Tongue (tissue), 2 donors: Measurements from ENCODE around the gene C8B. TPM values are rescaled to one million over a fixed set of nuclear protein-coding genes. Genes with fewer than 3 reads are reported as not detected.

Experiments
- DNase-seq: peaks from one replicate; pipeline ENCODE4 v3.0.0-alpha.2; 2015
- total RNA-seq: library from RNA; depleted of rRNA; stranded (reverse); fragments of >200 nt; gene quantifications from one replicate; pipeline ENCODE4 v1.2.3, GENCODE V29; 2014

Gene C8B
- total RNA-seq = not detected

DNA sequence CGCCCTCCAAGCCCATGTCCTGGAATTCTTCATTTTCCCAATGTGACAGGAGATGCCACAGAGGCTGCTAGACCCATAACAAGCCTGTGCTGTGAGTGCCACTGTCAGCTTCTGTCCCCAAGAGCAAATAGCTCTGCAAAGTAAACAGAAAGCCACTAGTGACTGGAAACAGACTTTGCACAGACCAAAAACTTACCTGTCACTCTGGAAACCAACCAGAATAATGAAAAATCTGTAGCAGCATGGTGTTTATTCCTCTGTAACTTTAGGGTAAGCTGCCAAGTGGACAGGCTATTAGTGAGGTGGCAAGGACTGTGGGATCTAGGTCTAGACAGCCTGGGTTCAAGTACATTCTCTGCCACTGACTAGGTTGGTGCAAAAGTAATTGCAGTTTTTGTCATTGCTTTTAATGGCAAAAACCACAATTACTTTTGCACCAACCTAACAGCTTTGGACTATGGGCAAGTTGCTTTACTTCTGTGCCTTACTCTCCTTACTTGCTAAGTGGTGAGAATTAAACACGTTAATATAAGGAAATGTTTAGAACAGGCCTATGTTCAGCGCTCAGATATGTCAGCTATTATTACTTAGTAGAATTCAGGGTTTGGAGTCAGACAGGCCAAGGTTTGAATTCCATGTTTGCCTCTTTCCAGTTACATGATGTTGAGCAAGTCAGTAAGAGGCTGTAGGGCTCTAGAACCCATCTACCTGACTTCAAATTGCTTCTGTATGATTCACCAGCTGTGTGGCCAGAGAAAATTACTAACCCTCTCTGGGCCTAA, at the start of gene C8B:
C8B (minus strand) TSS at position 100 of the 782 bp plus-strand sequence; CDS start at position 33, 67 bp downstream.
- DNase-seq = no peak

DNA sequence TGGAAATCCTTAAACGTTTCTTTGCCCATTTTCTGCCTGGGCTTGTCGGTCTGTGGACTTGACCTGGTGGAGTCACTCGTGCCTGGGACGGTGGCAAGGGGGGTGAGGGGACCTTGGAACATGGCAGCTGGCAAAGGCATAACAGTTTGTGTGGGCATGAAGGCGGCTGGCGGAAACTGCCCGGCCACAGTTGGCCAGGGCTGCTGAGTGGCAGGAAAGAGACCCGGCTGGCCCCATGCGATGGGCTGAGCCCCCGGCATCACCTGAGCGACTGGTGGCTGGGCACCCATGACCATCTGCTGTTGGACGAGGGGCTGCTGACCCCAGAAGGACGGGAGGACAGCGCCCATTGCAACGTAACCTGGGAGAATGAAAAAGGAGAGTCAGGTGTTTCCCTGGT, 49.3 kb upstream of the C8B start:
- DNase-seq = no peak

DNA sequence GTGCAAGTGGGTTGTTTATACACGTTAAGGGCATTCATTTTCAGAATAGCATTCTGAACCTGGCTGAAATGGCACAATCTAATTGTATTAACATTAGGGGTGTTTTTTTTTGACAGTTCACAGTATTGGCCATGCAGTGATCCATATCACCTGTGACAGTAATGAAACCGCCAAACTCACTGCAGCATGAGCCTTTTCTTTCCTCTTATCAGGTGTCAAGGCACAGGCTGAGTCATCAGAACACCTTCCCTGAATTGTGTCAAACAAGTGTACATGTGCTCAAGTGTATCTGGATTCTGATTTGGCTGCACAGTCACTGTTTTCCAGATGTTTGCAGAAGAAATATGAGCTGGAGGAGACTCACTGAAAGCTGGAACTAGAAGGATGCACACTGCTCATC, 47.7 kb upstream of the C8B start:
- DNase-seq = peak; percentile 28

DNA sequence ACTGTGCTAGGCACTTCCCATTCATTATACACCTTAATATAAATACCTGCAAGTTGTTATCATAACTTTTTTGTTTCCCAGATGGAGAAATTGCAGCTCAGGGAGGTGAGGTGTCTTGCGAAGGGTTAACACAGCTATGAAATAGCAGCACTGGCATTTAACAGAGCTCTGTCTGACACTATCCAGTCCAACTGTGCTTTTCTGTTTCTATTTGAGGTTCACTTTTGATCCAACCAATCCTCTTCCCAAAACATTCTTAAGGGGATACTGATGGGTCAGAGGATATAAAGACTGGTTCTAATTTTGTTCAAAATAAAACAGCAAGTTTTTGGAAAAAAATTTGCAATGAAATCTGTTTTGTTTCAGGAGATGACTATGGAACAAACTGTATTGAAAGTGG, 46.5 kb upstream of the C8B start:
- DNase-seq = peak; percentile 79

DNA sequence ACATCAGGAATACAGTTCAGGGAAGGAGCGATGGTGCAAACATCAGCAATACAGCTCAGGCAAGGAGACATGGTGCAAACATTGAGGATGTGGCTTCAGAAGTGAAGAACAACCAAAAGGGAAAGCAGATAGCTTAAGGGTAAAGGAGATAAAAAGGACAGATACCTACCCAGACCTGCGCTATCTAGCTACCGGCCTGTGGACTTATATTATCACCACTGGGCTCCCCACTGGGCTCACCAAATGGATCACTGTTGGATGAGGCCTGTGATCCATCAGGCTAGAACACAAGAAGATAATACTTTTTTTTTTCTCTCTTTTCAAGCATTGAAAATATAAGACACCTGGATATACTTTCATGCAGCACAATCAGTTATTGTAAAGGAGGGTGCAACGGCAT, 44.7 kb upstream of the C8B start:
- DNase-seq = no peak

DNA sequence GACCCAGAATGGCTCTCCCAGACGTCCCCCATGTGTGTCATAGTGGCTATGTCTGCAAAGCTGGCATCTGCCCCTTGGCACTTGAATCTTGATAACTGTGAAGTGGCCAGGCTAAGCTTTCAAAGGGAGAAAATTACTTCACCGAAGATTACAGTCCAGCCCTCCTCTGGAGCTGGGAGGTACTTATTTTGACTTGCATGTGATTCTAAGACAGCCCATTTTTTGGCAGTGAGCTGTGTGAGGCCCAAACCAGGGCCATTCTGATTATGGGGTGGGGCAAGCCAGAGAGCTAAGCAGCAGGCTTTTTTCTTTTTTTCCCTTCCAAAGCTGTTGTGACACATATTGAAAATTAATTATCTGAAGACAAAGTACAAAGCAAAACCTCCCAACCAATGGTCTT, 42.1 kb upstream of the C8B start:
- DNase-seq = peak; percentile 51

DNA sequence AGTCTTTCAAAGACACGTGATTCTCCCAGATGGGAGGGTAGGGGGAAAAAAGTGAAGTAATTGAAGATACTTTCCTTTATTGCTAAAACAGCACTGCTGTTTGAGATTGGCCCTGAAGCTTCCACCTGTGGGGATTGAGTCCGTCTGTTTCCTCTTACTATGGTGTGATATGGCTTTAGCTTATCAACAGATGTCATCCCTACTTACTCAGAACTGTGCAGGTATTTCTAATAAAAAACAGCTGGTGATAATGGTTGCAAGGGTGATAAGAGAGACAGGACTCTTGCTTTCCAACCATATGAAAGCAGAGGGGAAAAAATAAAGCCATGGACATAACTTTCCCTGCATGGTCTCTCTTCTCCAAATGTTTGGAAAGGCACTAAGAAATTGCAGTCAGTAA, 41.7 kb upstream of the C8B start:
- no peak for DNase-seq

DNA sequence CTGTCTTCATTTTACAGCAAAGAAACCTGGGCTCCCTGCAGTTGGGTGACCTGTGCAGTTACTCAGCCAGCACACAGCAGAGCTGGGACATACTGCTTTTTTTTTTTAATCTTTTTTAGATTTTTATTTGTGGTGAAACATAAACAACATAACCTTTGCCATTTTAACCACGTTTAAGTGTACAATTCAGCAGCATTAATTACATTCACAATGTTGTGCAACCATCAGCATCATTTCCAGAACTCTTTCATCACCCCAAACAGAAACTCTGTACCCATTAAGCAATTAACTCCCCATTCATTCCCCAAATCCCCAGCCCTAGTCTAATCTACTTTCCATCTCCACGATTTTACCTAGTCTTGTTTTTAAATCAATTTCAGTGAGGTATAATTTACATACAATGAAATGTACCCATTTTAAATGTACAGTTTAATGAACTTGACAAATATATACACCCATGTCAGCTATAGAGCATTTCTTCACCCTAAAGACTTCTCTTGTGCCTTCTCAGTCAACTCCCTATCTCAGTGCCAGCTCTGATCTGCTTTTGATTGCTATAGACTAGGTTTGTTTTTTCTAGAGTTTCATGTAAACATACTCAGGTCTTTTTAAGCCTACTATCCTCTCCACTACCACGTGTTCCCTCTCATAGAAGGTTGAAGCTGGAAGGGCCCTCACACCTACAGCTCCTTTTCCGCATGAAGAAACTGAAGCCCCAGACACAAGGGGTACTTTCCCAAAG, 37.8 kb upstream of the C8B start:
- DNase-seq = no peak

DNA sequence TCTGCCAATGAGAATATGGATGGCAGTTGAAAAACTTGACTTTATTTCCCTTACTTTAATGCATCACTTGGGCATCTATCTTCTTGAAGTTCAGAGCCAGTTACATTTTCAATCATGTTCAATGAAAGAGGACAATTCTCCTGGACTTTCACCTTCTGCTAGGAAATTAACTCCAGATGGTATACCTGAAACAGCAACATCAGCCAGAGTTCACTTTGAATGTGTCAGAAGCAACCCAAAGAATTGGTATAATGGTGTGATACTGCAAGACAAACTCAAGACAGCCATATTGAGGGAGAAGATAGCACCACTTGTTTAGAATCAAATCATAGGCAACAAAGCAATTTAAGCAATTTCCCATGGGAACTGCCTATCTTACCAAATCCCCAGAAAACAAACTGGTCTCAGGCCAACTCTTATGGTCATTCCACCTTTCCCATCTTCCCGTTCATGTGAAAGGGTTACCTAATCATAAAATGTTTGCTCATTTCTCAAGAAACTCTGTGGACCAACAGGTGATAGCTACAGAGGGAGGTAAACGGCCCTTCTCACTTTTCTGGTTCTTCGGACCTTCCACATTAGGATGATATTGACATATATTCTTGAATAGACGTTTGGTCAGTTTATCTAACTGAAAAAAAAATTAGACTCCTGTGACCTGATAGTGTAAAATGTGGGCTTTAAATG, 29.7 kb upstream of the C8B start:
- no peak for DNase-seq

DNA sequence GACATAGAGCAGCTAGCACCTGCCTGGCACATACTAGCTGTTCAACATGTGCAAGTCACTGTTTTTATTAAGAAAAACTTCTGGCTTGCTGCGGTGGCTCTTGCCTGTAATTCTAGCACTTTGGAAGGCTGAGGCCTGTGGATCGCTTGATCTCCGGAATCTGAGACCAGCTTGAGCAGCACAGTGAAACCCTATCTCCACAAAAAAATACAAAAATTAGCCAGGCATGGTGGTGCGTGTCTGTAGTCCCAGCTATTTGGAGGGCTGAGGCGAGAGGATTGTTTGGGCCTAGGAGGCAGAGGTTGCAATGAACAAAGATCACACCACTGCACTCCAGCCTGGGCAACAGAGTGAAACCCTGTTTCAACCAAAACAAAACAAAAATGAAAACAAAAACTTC, 27.7 kb upstream of the C8B start:
- DNase-seq = peak; percentile 31

DNA sequence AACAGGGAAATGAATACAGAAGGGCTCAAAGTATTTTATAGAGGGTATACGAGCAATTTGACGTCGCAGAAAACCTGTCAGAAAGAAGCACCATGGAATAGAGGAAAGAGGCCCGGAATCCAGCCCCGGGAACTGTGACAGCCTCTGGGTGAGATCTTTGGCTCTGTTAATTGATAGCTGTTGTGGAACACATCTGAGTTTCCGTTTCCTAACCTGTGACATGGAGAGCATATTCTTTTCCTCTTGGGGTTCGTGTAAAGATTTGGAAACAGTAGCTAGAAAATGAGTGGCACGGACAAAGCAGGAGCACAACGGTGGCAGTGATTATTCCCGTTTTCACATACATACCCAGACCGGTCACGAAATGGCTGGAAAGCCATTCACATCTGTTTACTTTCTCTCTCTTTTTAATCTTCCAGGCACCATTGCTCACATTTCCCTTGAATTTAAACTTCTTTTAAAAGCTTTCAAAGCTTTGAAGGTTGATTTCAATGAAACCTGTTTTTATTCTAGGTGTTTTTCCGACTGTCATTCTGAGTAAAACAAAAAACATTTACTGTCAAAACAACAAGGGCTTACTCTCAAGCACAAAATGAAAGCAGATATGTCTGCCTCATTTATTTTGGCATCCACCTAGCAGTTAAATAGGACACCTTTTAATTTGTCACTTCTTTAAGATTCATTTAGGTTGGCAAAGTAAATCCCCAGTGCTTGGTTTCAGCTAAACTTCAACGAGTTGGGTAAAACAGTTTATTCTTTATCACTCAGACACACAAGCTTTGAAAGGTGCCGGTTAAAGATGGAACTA, 26.7 kb upstream of the C8B start:
- no peak for DNase-seq

DNA sequence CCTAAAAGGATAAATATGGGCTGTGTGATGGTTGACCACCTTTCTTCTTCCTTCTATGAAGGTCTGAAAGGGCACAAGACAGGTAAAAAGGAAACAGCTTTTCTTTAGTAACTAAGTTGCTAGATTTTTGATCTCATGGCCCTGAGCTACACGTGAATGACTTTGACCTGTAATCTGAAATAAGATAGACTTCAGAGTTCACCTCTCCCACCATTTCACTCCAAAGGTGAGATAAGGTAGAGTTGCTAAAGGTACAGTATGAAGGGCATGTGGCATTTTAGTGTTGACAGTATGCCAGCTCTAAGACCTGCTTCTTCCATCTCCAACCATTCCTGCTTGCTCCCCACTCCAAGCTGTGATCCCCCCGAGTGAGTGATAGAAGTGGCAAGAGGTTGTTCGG, 25.8 kb upstream of the C8B start:
- DNase-seq = no peak

DNA sequence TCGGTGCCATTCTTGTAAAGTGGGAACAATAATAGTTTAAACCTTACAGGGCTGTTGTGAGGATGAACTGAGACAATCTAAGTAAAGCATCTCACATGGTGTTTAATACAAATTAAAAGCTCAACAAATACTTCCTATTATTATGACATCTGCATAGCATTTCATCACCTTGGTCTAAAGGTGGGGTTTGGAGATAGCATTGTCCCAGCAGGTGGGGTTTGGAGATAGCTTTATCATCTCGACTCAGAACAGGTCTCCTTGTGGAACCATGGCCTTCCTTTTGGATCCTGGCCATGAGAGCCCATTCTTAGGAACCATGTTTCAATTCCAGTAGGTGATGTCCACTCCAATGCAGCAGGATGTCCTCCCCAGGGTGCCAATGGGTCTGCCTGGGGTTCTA, 20.6 kb upstream of the C8B start:
- no peak for DNase-seq

DNA sequence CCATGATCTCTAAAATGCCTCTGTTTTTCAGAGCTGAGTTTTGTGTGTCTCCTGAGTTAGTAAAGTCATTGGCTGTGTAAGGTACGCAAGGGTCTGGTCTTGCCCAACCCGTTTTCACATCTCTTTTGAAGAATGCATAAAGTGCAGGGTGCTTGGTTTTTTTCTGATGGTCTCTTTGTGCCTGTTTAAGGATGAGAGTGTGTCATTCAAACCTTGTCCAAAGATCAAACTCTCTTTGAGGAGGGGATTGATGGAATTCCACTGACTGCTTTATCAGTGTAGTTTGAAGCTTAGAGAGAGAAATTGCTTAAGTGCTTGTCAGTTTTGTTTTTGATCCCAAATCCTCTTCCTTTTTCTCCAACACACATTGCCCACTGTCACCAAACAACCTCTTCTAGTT, 20.0 kb upstream of the C8B start:
- DNase-seq = no peak

DNA sequence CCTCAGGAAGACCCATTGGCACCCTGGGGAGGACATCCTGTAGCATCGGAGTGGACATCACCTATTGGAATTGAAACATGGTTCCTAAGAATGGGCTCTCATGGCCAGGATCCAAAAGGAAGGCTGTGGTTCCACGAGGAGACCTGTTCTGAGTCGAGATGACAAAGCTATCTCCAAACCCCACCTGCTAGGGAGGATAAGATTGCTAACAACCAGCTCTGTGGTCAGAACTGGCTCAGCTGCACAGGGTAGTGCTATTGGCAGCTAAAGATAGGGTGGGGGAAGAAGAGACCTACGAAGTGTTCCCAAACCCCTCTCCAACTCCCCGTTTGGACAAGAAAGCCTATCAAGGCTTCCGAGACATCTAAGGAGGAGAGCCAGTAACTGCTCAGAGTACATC, 17.7 kb upstream of the C8B start:
- DNase-seq = no peak

DNA sequence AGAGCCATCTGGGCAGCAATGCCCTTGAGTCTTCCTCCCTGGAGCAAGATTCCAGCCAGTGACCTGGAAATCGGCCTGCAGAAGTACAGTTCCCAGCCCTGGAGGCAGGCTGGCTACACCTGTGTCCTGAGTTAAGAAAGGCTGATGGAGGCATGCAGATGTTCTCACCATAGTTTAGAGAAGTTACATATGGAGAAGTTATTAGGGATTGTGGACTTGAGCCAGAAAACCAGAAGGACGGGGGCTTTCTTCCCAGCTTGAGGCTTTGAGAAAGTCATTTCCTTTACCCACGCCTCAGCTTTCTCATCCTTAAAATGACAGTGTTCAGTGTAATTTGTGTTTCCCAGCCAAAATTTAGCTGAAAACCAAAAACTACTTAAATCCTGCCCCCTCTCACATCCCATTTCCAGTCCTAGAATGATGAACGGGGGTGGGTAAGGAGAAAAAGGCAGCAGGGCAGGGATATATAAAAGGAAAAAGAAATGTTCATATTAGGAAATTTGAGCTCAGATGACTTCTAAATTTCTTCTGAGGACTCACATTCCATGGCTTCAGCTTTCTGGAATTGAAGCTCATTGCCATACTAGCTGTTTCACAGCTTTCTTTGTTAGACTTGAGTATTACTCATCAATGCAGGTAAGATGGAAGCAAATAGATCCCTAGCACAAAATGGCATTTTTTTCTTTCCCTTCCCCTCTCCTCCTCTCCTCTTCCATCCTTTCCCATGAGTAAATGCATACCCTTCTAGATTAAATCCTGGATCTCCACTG, 14.4 kb upstream of the C8B start:
- peak; percentile 58 for DNase-seq

DNA sequence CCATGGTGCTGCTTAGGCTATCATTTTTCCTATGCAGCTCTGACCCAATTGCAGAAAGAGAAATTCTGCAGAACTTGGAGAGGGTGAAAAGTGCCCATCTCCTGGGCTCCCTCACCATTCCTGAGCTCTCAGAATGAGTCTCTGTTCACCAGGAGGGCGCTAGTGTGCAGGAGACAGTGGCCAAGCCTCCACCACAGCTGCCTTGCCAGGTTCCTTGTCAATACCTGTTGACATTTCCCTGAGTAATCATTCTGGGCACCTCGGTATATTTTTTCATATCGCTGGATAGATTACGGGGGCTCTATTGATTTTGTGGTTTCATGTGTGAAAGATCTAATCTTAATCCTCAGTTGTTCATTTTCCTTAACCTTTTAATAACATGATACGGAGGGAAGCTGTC, 13.0 kb upstream of the C8B start:
- DNase-seq = no peak

DNA sequence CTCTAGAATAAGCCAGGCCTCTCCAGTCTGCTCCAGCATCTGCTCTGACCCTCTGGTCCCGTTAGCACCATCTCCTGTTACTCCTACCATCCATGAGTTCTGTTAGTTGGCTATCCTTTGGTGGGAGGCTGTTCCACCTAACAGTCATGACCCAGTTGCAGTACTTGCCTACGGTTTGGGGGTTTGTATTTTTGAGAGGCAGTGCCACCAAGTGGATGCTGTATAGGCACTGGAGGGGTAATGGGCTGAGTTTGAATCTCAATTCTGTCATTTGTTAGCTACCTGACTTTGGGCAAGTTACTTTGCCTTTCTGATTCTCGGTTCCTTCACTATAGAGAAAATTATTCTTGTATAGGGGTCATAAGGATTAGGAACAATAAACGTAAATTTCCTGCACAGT, 12.1 kb upstream of the C8B start:
- no peak for DNase-seq

DNA sequence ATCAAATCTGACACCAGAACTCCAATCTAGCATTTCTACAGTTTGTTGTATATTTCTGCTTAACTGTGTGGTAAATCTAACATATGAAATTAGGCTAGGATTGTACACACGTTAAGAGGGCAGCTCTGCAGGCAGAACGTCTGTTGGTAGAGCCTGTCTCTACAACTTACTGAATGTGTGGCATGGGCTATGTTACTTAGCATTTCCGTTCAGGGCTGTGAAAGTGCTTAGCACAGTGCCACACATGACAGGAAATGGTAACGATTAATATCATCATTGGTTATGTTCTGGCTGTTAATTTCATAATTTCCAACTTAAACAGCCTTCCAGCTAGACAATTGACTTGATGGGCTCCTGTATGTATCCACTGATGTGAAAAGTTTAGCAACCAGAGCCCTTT, 9.6 kb upstream of the C8B start:
- DNase-seq = no peak

DNA sequence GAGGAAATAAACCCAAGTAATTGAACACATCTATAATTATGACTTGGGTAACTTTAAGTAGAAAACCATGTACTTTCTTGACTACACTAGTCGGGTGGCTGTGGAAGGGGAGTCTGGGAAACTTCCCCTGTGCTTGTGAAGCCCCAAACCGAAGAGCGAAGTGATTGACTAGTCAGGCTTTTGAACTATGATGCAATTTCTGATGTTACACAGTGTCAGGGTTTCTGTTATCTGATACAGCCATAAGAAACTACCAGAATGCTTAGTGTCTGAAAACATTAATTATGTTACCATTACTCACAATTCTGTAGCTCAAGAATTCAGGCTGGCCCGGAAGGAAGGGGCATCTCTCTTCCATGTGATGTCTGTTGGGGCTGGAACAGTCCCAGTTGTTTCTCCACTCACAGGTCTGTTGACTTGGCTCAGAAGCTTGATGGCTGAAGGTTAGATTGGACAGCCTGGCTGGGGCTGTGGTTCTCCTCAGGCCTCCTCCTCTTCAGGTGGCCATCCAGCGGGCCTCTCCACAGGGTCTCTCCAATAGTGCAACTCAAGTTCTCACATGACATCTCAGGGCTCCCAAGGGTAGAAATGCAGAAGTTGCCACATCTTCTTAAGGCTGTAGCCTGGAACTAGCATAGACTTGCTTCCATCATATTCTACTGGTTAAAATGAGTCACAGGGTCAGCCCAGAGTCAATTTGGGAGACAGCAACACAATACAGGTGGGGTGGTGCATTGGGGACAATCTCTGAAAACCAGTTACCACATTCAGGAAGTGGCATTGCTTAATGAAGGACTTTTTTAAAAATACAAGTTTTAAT, 8.3 kb upstream of the C8B start:
- no peak for DNase-seq

DNA sequence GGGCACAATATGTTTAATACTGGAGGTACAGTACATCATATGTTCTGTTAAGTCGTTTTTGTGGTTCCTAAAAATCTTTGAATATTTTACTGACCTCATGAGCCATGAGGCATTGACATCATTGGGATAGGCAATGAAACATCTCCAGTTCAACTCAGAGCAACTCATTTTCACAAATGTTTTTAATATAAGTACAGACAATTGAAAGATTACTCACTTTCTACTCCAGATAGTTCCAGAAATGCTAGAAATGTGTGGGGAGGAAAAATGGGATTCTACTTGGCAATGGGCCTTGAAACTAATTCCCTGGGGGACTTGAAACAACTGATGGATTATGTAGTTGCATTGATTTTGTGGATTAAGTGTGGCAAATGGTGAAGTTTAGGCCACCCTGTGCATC, 7.2 kb upstream of the C8B start:
- no peak for DNase-seq
